Tibial nerve (tissue), 4 donors: Measurements from ENCODE around the gene TUBB4B. TPM values are rescaled to one million over a fixed set of nuclear protein-coding genes. Genes with fewer than 3 reads are reported as not detected.

Experiments used
- DNase-seq, 2 donors: peaks; one replicate each; pipeline ENCODE4 v3.0.0-alpha.2; 2019; ENCODE audit warnings: low spot score in 2 of 2
- H3K27ac ChIP-seq, 4 donors: fragments of 200-600 bp; sonication (generic) in 3 of 4; one replicate each; pipeline ENCODE4 v1.5.1; 2017 to 2019; ENCODE audit warnings: mild to moderate bottlenecking in 1 of 4
- H3K27me3 ChIP-seq, 2 donors: fragments of 200-600 bp; sonication (generic) in 1 of 2; one replicate each; pipeline versions ENCODE4 v1.5.1 to v1.6.0; 2017 to 2019
- H3K36me3 ChIP-seq, 3 donors: fragments of 200-600 bp; sonication (generic); one replicate each; pipeline ENCODE4 v1.5.1; 2018 to 2019
- H3K4me1 ChIP-seq, 4 donors: fragments of 200-600 bp; sonication (generic) in 3 of 4; one replicate each; pipeline ENCODE4 v1.5.1; 2017 to 2019
- H3K4me3 ChIP-seq, 4 donors: fragments of 200-600 bp; sonication (generic) in 3 of 4; one replicate each; pipeline ENCODE4 v1.5.1; 2017 to 2019; ENCODE audit warnings: mild to moderate bottlenecking in 1 of 4, moderate library complexity in 1 of 4
- H3K9me3 ChIP-seq, 4 donors: fragments of 200-600 bp; sonication (generic) in 3 of 4; one replicate each; pipeline ENCODE4 v1.5.1; 2017 to 2019
- EP300 ChIP-seq, 2 donors: sonication (generic); formaldehyde crosslinking; IDR thresholded peaks; one replicate each; pipeline ENCODE4 v1.6.1; 2017; ENCODE audit warnings: antibody characterized with exemption in 2 of 2, mild to moderate bottlenecking in 1 of 2
- POLR2A ChIP-seq, 2 donors: fragments of 450-650 bp; IDR thresholded peaks; one replicate each; pipeline ENCODE4 v1.6.1; 2017; ENCODE audit warnings: antibody characterized with exemption in 2 of 2, mild to moderate bottlenecking in 2 of 2, moderate library complexity in 2 of 2
- WGBS, 2 donors: methylation state at CpG; one replicate each; pipeline ENCODE4 v1.1.5; 2018; 5-methylcytosine and 5-hydroxymethylcytosine counted together
- total RNA-seq, 4 donors: library from RNA; depleted of rRNA; stranded (reverse); fragments of >200 nt; gene quantifications; one replicate each; pipeline ENCODE4 v1.1.0, GENCODE V29; 2016
- TF ChIP-seq, protein P1 (sequence below), 5 experiments: fragments of 200-600 bp in 3 of 5; fragments of 450-650 bp in 2 of 5; sonication (generic) in 3 of 5; IDR thresholded peaks; one replicate each; pipeline ENCODE4 v1.5.1; 2016 to 2019; ENCODE audit warnings: antibody characterized with exemption in 5 of 5, mild to moderate bottlenecking in 3 of 5, moderate library complexity in 2 of 5

Gene TUBB4B
- total RNA-seq, 4 donors from 2014 or later, result 102 to 190 (median 161) TPM

DNA sequence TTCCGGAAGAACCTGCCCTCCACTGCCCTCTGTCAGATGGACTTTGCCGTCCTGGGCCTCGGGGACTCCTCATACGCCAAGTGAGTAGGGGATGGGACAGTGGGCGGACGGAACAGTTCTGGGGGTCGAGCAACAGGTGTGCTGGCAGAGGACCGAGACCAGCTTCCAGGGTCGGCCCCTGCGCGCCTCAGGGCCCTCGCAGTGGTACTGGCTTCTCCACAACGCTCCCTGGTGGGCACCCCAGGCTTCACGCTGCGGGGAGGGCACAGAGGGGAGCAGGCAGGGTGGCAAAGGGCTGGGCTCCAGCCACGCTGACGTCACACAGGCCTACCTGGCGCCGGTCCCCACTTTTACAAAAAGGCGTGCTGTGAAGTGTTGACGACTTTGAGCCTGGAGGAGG, 28.6 kb upstream of the TUBB4B start:
- Histone ChIP-seq H3K4me1 (peaks cover 0 to 9% (median 4%) of the 10 kb centered on the region in 4 donors), H3K9me3 (no peaks in the 10 kb centered on the region), H3K36me3 (peaks cover 0 to 65% (median 0%) of the 10 kb centered on the region in 3 donors), H3K27me3 (no peaks in the 10 kb centered on the region), H3K4me3 (no peak overlapping the region), H3K27ac (no peak overlapping the region)
- 71 to 87% methylated on average over 17 to 21 of the region's 21 CpGs for WGBS, 2 donors
- TF ChIP-seq, protein P1, sequence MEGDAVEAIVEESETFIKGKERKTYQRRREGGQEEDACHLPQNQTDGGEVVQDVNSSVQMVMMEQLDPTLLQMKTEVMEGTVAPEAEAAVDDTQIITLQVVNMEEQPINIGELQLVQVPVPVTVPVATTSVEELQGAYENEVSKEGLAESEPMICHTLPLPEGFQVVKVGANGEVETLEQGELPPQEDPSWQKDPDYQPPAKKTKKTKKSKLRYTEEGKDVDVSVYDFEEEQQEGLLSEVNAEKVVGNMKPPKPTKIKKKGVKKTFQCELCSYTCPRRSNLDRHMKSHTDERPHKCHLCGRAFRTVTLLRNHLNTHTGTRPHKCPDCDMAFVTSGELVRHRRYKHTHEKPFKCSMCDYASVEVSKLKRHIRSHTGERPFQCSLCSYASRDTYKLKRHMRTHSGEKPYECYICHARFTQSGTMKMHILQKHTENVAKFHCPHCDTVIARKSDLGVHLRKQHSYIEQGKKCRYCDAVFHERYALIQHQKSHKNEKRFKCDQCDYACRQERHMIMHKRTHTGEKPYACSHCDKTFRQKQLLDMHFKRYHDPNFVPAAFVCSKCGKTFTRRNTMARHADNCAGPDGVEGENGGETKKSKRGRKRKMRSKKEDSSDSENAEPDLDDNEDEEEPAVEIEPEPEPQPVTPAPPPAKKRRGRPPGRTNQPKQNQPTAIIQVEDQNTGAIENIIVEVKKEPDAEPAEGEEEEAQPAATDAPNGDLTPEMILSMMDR (IDR thresholded peaks at IDR 0.05), result no peak
- TF ChIP-seq POLR2A (IDR thresholded peaks at IDR 0.05) (no peak), EP300 (IDR thresholded peaks at IDR 0.05) (no peak)
- DNase-seq, result no peak

DNA sequence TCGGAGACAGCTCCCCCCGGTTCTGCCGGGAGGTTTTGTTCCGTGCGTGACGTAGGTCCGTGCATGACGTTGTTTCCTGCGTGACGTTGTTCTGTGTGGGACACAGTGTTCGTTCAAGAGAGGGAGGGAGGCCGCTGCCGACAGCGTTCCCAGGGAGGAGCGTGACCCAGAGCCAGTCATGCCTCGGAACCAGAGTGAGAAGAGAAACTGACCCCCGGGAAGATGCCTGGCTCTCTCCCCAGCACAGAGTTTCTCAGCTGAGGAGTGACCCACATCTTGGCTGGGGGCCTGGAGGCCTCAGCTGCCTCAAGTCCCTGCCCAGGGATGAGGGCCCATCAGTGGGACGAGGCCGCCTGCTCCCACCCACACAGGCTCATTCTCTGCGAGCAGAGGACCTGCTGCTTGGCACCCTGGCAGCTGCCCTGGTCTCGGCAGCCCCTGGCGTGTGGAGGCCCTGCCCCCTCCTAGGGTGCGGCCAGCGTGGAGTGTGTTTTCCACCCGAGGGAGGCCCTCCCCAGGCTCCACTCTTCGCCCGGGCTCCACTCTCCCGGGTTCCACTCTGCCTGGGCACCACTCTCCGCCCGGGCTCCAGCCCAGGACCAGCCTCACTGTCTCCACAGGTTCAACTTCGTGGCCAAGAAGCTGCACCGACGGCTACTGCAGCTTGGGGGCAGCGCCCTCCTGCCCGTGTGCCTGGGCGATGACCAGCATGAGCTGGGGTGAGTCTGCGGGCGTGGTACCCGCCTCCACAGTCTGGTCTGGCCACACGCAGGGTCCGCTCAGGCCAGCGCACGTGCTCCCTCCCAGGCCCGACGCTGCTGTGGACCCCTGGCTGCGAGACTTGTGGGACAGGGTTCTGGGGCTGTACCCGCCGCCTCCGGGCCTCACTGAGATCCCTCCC, 27.7 kb upstream of the TUBB4B start:
- no peaks in the 10 kb centered on the region for H3K27me3 ChIP-seq
- H3K9me3 ChIP-seq, result no peaks in the 10 kb centered on the region
- H3K27ac ChIP-seq, result peak overlapping the region in 1 of 4 donors; percentile 24
- no peak for DNase-seq
- TF ChIP-seq POLR2A (IDR thresholded peaks at IDR 0.05), result no peak
- TF ChIP-seq, protein P1 (IDR thresholded peaks at IDR 0.05), result no peak
- TF ChIP-seq EP300 (IDR thresholded peaks at IDR 0.05), result no peak
- H3K4me1 ChIP-seq, result peaks cover 0 to 18% (median 10%) of the 10 kb centered on the region in 4 donors
- peaks cover 0 to 59% (median 0%) of the 10 kb centered on the region in 3 donors for H3K36me3 ChIP-seq
- WGBS, 2 donors, result 80 to 87% methylated on average over 33 to 43 of the region's 49 CpGs
- H3K4me3 ChIP-seq, result no peak overlapping the region

DNA sequence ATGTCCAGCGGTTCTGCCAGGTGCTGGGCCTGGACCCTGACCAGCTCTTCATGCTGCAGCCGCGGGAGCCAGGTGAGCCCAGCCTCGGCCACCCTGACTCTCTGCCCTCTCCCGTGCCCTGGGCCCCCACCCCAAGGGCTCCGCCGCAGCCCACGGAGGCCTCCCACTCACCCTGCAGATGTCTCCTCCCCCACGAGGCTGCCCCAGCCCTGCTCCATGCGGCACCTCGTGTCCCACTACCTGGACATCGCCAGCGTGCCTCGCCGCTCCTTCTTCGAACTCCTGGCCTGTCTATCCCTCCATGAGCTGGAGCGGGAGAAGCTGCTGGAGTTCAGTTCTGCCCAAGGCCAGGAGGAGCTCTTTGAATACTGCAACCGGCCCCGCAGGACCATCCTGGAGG, 26.5 kb upstream of the TUBB4B start:
- Histone ChIP-seq H3K9me3 (no peaks in the 10 kb centered on the region), H3K36me3 (peaks cover 0 to 50% (median 0%) of the 10 kb centered on the region in 3 donors), H3K27ac (no peak overlapping the region), H3K4me3 (no peak overlapping the region), H3K4me1 (peaks cover 0 to 30% (median 13%) of the 10 kb centered on the region in 4 donors), H3K27me3 (no peaks in the 10 kb centered on the region)
- no peak for DNase-seq
- WGBS, 2 donors, result 92 to 95% methylated on average over 15 to 17 of the region's 19 CpGs
- TF ChIP-seq POLR2A (IDR thresholded peaks at IDR 0.05) (no peak), EP300 (IDR thresholded peaks at IDR 0.05) (no peak)
- TF ChIP-seq, protein P1 (IDR thresholded peaks at IDR 0.05), result no peak

DNA sequence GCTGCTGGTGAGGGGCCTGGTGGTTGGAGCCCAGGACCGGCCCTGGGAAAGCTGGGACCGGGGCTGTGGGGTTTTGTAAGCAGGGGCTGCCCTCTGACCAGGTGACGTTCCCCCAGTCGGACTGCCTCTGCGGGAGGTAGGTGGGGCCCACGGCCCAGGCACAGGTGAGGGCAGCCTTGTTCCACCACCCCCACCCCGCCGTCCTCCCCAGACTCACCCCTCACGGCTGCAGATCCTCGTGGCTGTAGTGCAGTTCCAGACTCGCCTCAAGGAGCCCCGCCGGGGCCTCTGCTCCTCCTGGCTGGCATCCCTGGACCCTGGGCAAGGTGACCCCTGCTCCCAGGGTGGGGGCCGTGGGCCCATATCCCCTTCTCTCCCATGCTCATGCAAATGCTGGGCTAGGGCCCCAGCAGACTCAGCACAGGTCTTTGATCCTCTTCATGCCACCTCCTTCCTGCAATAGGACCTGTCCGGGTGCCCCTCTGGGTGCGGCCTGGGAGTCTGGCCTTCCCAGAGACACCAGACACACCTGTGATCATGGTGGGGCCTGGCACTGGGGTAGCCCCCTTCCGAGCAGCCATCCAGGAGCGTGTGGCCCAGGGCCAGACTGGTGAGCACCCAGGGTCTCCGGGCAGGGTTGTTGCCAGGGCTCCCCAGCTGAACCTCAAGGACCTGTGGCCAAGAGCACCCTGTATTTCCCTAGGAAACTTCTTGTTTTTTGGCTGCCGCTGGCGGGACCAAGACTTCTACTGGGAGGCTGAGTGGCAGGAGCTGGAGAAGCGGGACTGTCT, 25.7 kb upstream of the TUBB4B start:
- no peaks in the 10 kb centered on the region for H3K27me3 ChIP-seq
- 91 to 98% methylated on average over 20 to 21 of the region's 22 CpGs for WGBS, 2 donors
- DNase-seq, result no peak
- peaks cover 0 to 37% (median 13%) of the 10 kb centered on the region in 4 donors for H3K4me1 ChIP-seq
- no peaks in the 10 kb centered on the region for H3K9me3 ChIP-seq
- TF ChIP-seq, protein P1 (IDR thresholded peaks at IDR 0.05), result no peak
- TF ChIP-seq EP300 (IDR thresholded peaks at IDR 0.05), result no peak
- no peak for TF ChIP-seq POLR2A (IDR thresholded peaks at IDR 0.05)
- no peak overlapping the region for H3K4me3 ChIP-seq
- H3K36me3 ChIP-seq, result peaks cover 0 to 43% (median 0%) of the 10 kb centered on the region in 3 donors
- peak overlapping the region in 1 of 4 donors; percentile 80 for H3K27ac ChIP-seq
